Endodermal cell (in vitro differentiated cells): ENCODE measurements around the gene GSPT1. TPM values are rescaled to one million over a fixed set of nuclear protein-coding genes. Genes with fewer than 3 reads are reported as not detected.

Experiments used
- DNase-seq: peaks from one replicate; pipeline ENCODE4 v3.0.0-alpha.2; 2017
- H3K27ac ChIP-seq: 2 replicates; pipeline ENCODE4 v1.5.1; 2013; ENCODE audit warnings: mild to moderate bottlenecking, low read depth, low read length, moderate library complexity
- H3K27me3 ChIP-seq: 2 replicates; pipeline ENCODE4 v1.6.1; 2013; ENCODE audit warnings: mild to moderate bottlenecking, low read length, moderate library complexity; ENCODE audit not compliant: insufficient read depth, control insufficient read depth, poor library complexity, severe bottlenecking
- H3K36me3 ChIP-seq: 2 replicates; pipeline ENCODE4 v1.7.0; 2013; ENCODE audit warnings: mild to moderate bottlenecking, low read length, moderate library complexity; ENCODE audit not compliant: control insufficient read depth, insufficient read depth
- H3K4me1 ChIP-seq: one replicate; pipeline ENCODE4 v1.7.0; 2013; ENCODE audit warnings: low read length; ENCODE audit not compliant: control insufficient read depth, insufficient read depth
- H3K4me3 ChIP-seq: 2 replicates; pipeline ENCODE4 v1.5.1; 2013; ENCODE audit warnings: mild to moderate bottlenecking, low read length, moderate library complexity
- H3K9ac ChIP-seq: 2 replicates; pipeline ENCODE4 v1.6.1; 2013; ENCODE audit warnings: mild to moderate bottlenecking, low read length, moderate library complexity; ENCODE audit not compliant: poor library complexity, severe bottlenecking; ENCODE audit errors: extremely low read depth
- H3K9me3 ChIP-seq: 2 replicates; pipeline ENCODE4 v1.6.1; 2013; ENCODE audit warnings: mild to moderate bottlenecking, low read length, moderate library complexity; ENCODE audit not compliant: control insufficient read depth
- H3K27ac Mint-ChIP-seq: 2 replicates; pipeline ENCODE4 v1.8.0; 2020; ENCODE audit warnings: mixed read lengths
- H3K27me3 Mint-ChIP-seq: 2 replicates; pipeline ENCODE4 v1.8.0; 2021; ENCODE audit warnings: mild to moderate bottlenecking, mixed read lengths; ENCODE audit not compliant: insufficient read depth
- H3K36me3 Mint-ChIP-seq: 2 replicates; pipeline ENCODE4 v1.8.0; 2020; ENCODE audit warnings: low read depth, mixed read lengths
- H3K4me1 Mint-ChIP-seq: 2 replicates; pipeline ENCODE4 v1.8.0; 2020; ENCODE audit warnings: mixed read lengths
- H3K4me3 Mint-ChIP-seq: 2 replicates; pipeline ENCODE4 v1.8.0; 2020; ENCODE audit warnings: mild to moderate bottlenecking, moderate library complexity, mixed read lengths
- H3K9me3 Mint-ChIP-seq: 2 replicates; pipeline ENCODE4 v1.8.0; 2020; ENCODE audit warnings: mild to moderate bottlenecking, mixed read lengths
- WGBS, 2 experiments: methylation state at CpG; one replicate each; pipeline versions ENCODE4 v1.1.5 to v1.1.7; 2013; ENCODE audit warnings: missing lambda C conversion rate in 2 of 2, mixed read lengths in 1 of 2; ENCODE audit not compliant: insufficient coverage in 1 of 2, insufficient read length in 1 of 2; 5-methylcytosine and 5-hydroxymethylcytosine counted together
- total RNA-seq, 2 donors: library from RNA; stranded (reverse); fragmentation: NEBNext Ultra II Directional in 1 of 2; extraction: Animal tissue kit (Norgen Biotek cat#: 25700) in 1 of 2; gene quantifications; 2 replicates in 1 of 2; 3 replicates in 1 of 2; pipeline ENCODE4 v1.2.1, GENCODE V29; 2021
- TF ChIP-seq, protein P1 (sequence below): fragments of 200-600 bp; sonication (generic); conservative IDR thresholded peaks from 2 replicates; pipeline ENCODE4 v1.5.0; 2021; ENCODE audit warnings: antibody characterized with exemption, mild to moderate bottlenecking

Gene GSPT1
- total RNA-seq, 2 donors from 2014 or later = 110 to 115 TPM

DNA sequence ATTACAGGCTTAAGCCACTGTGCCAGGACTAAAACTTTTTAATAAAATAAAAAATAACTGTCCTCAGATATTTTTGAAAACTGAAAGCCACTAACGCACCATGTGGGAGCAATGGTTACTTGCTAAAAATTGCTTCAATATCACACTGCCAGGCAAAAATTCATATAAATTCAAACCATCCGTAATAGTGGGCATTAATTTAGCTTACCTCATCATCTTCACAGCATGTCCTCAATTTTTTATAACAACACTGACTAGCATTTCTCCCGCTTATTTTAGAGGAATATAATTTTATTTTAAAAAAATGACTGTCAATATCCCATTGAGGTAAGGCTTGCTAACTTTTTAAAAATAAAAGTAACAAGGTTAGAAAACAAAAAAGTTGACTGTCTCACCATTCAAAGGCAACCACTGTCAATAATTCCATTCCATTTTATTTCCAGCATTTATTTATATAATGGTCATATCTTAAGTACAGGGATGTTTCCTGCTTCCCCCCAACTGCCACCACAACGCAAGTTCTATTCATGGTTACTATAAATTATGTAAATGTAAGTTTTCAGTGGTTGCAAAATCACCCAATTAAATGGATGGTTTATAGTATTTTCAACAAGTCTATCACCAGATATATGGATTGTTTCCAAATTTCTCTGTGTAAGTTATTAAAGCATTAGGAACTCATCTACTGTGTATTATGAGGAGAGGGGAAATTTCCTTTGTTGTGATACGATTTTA lies 25.4 kb downstream of the GSPT1 start:
- H3K4me1 ChIP-seq = no peaks in the 10 kb centered on the region
- no peak overlapping the region for H3K9ac ChIP-seq
- H3K9me3 ChIP-seq = no peaks in the 10 kb centered on the region
- no peak overlapping the region for H3K27ac ChIP-seq
- TF ChIP-seq, protein P1, sequence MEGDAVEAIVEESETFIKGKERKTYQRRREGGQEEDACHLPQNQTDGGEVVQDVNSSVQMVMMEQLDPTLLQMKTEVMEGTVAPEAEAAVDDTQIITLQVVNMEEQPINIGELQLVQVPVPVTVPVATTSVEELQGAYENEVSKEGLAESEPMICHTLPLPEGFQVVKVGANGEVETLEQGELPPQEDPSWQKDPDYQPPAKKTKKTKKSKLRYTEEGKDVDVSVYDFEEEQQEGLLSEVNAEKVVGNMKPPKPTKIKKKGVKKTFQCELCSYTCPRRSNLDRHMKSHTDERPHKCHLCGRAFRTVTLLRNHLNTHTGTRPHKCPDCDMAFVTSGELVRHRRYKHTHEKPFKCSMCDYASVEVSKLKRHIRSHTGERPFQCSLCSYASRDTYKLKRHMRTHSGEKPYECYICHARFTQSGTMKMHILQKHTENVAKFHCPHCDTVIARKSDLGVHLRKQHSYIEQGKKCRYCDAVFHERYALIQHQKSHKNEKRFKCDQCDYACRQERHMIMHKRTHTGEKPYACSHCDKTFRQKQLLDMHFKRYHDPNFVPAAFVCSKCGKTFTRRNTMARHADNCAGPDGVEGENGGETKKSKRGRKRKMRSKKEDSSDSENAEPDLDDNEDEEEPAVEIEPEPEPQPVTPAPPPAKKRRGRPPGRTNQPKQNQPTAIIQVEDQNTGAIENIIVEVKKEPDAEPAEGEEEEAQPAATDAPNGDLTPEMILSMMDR = no peak
- no peaks in the 10 kb centered on the region for H3K27me3 ChIP-seq
- H3K4me3 ChIP-seq = no peak overlapping the region
- H3K36me3 ChIP-seq = peaks cover 60% of the 10 kb centered on the region
- Mint-ChIP-seq H3K27ac (no peak overlapping the region), H3K9me3 (no peaks in the 10 kb centered on the region), H3K36me3 (peaks cover 58% of the 10 kb centered on the region), H3K27me3 (no peaks in the 10 kb centered on the region), H3K4me1 (no peaks in the 10 kb centered on the region), H3K4me3 (no peak overlapping the region)
- no peak for DNase-seq
- 93 to 100% methylated on average over 2 to 3 of the region's 5 CpGs for WGBS, 2 experiments

DNA sequence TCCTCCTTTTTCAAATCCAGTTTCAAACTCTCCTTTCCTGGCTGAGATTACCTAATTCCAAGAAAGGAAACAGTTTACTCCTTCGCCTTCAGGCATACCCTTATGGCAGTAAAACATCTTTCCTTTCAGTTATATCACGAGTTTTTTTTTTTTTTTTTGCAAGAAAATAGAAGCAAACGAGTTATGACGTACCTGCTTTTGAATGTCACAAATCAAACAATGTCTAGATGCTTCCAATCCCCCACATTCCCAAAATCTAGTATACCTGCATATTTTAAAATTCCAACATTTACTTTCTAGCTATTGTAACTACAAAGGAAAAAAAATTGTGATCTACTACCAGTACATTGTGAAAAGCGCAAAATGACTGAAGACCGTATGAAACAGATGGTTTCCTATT lies 28.9 kb downstream of the GSPT1 start:
- H3K4me1 Mint-ChIP-seq = no peaks in the 10 kb centered on the region
- Histone ChIP-seq H3K27me3 (no peaks in the 10 kb centered on the region), H3K36me3 (peaks cover 61% of the 10 kb centered on the region), H3K4me1 (no peaks in the 10 kb centered on the region), H3K4me3 (no peak overlapping the region), H3K9ac (no peak overlapping the region), H3K9me3 (no peaks in the 10 kb centered on the region), H3K27ac (no peak overlapping the region)
- TF ChIP-seq, protein P1 = no peak
- no peaks in the 10 kb centered on the region for H3K9me3 Mint-ChIP-seq
- peaks cover 59% of the 10 kb centered on the region for H3K36me3 Mint-ChIP-seq
- WGBS, 2 experiments = 96 to 100% methylated on average over 4 to 6 of the region's 6 CpGs
- H3K27ac Mint-ChIP-seq = no peak overlapping the region
- no peaks in the 10 kb centered on the region for H3K27me3 Mint-ChIP-seq
- no peak overlapping the region for H3K4me3 Mint-ChIP-seq
- no peak for DNase-seq

DNA sequence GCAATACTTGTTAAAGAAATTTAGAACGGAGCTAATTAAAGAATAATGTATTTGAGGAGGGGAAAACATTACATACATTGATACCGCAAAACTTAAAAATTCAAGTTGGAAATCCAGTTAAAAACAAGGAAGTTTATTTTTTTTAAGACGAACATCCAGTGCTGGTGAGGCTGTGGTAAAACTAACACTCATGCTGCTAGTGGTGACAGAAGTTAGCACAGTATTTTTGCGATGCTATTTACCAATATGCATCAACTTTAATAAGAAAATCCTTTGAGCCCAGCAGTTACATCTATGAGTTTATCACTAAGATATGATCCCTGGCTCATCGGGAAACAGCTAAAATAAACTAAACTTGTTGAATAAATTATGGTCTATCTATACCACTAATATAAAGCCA lies 31.7 kb downstream of the GSPT1 start:
- Histone ChIP-seq H3K27ac (no peak overlapping the region), H3K36me3 (peaks cover 78% of the 10 kb centered on the region), H3K4me3 (no peak overlapping the region), H3K27me3 (no peaks in the 10 kb centered on the region), H3K9me3 (no peaks in the 10 kb centered on the region), H3K4me1 (no peaks in the 10 kb centered on the region), H3K9ac (no peak overlapping the region)
- no peak overlapping the region for H3K27ac Mint-ChIP-seq
- no peaks in the 10 kb centered on the region for H3K9me3 Mint-ChIP-seq
- peaks cover 66% of the 10 kb centered on the region for H3K36me3 Mint-ChIP-seq
- peaks cover 20% of the 10 kb centered on the region for H3K27me3 Mint-ChIP-seq
- no peaks in the 10 kb centered on the region for H3K4me1 Mint-ChIP-seq
- DNase-seq = no peak
- no peak overlapping the region for H3K4me3 Mint-ChIP-seq
- TF ChIP-seq, protein P1 = no peak
- WGBS, 2 experiments = 97 to 100% methylated on average over 3 to 4 of the region's 5 CpGs
